DMS79 treated with DMSO at 0.1 percent for 48 hours (cell line): ENCODE data around the gene AUTS2.

Experiments used
- DNase-seq: peaks from one replicate; lab custom pipeline; 2025; lab: John Stamatoyannopoulos, UW

The AUTS2 gene

GRCh38 chr7:70663680-70664079, 1065.4 kb downstream of the AUTS2 start:
- no peak for DNase-seq

DNA sequence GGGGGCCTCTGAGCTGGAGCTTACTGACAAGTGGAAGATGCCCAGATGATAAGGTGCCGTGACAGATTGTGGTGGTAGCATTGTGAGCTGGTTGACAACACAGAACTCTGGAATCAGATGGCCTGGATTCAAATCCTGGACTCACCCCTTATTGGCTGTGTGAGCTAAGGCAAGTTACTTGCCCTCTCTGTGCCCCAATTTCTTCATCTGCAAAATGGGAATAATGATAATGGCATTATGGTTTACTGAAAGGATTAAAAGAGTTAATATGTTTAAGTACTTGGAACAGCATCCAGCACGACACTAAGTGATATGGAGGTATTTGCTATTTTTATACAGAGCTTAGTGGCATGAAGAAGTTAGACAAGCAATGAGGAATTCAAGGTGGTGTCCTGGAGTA, 1067.7 kb downstream of the AUTS2 start:
- DNase-seq: no peak

- DNase-seq: no peak
Observed at GRCh38 chr7:70667406-70667805, 1069.1 kb downstream of the AUTS2 start.

DNA sequence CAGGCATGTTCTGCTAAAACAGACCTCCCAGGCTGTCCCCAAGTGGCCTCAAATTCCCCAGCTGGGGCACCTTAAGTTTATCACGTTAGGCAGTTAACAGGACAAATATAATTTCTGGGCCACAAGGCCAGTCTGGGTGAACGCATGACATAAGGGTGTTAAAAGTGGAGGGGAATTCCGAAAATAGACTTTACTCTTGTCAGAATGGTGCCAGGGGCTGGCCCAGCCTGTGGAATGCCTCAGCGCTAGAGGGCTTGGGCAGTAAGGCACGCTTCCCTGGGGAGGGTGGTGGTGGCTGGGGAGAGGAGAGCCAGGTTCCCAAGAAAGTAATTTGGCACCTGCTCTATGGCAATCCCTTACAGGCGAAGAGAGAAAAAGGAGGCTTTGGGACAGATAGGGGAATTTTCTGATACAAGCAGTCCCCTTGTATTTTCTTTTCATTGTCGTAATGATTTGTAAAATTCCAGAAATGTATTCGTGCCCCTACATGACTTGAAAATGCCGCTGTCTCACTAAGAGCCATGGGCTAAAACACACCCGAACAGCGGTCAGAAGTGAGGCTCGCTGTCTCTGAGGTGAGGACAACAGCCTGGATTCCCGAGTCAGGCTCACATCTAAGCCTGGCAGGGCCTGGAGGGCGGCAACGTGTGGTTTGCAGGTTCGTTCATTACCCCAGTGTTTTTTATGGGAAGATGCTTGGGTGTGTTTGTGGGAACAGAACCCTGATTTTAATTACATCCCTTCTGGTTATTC, 1070.5 kb downstream of the AUTS2 start:
- no peak for DNase-seq

GRCh38 chr7:70669854-70670253, 1071.6 kb downstream of the AUTS2 start:
- DNase-seq: peak; percentile 34

DNA sequence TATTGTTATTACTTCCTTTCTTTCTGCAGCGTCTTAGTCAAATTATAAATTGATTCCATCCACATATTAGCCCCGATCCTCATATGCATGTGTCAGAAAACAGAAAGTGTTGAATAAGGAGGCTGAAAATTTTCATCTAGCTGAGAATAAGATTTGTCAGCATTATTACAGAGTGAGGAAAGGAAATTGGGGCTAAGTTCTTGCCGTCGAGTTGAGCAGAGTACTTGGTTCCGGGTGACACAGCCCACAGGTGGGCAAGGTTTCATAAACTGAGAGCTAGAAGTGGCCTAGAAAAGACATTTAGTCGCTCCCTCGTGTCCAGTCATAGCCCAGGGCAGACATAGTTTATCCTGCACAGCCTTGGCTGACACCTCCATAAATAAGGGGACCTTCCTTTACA, 1072.0 kb downstream of the AUTS2 start:
- DNase-seq: peak; percentile 24

DNA sequence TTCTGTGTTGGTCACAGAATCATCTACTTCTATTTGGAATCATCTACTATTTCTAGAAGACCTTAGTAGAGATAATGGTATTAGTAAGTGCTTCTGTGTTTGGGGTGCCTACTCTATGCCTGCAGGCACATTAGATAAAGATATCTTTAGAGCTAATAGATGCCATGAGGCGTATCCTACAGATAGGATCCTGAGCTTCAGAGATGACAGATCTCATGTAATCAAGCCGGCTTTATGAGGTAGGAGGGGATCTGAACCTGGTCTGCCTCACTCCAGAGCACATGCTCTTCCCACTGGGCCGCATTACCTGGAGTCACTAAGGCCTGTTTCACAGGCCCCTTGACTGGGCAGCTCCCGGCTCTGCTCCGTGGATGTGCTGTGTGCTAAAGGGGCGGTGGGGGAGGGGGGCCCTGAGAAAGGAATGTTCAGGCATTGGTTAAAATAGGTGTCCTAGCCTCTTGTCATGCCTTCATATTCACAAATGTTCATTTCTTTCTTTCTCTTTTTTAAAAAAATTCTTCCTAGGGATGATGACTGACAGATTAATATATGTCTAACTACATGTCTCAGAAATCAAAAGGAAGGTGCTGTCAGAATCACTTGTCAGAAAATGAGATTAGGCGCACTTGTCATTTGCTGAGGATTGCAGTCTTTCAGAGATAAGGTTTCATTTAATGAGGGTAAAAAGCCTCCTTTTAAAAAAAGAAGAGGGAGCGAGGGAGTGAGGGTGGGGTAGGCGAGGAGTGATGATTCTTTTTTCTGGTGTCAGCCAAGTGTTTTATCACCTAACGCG, 1075.7 kb downstream of the AUTS2 start:
- no peak for DNase-seq

- DNase-seq: peak; percentile 81
Observed at GRCh38 chr7:70674571-70675010, 1076.3 kb downstream of the AUTS2 start.

GRCh38 chr7:70676243-70676642, 1078.0 kb downstream of the AUTS2 start:
- DNase-seq: no peak

- DNase-seq: no peak
Observed at GRCh38 chr7:70678621-70679251, 1080.5 kb downstream of the AUTS2 start.

DNA sequence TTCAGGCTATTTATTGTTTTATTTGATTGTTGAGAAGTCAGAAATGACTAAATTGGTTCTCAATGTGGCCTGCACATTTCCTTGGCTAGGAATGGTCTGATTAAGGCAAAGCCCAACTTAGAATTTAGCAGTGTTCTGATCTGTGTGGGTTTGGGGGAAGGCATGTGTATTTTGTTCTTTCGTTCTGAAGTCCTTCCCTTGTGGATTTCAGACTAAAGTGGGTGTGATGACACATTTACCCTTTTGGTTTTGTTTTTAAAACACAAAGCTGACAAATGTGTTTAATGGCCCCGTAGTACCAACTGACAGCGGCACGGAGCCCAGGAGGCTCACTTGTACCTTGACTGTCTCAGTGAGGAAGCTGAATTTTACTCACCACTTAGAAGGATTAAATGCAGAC, 1081.4 kb downstream of the AUTS2 start:
- no peak for DNase-seq

DNA sequence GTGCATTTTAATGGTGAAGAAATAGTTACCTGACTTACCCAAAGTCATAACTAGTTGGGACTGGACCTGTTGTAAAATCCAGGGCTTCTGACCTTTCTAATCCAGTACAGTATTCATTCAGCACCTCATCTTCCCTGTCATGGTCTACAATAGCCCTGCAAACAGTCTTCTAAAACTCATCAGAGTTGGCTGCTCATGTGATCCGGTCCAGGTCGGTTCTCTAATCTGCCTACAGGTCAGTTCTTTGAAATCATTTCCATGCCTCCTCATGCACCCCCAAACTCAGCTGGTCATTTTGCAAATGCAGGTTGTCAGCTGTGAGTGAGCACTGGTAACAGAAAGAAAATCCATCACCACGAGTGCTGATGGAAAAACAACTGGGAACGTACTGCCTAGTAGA, 1082.0 kb downstream of the AUTS2 start:
- no peak for DNase-seq

DNA sequence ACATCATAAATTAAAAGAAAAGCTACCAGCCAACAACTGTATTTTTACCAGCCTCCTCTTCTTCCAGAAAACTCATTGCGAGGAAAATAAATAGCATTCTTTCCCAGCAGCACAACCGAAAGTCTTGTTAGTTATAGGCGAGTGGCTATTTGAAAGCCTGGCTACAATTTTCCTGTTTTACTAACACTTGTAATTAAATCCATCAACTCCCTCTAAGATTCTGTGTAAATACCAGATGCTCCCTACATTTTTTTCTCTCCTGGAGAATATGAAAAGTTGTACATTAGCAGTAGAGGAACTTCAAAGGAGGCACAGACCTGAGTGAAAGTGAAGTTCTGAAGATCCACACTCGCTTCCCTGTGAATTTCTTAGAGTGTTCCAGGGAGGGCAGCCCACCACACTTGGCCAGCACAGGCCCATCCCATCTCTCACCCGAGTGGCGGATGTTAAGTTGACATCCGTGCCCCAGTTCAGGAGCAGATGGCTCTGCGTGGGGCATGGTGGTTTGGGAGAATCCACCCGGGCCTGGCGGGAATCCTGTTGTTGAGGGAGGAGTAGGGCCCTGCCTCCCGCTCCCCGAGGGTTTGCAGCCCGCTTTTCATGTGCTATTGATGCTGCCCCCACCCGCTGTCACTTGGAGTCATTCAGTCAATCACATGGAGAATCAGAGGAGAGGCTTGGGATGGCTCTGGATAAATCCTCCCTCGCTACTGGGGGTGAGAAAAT, 1082.6 kb downstream of the AUTS2 start:
- no peak for DNase-seq

DNA sequence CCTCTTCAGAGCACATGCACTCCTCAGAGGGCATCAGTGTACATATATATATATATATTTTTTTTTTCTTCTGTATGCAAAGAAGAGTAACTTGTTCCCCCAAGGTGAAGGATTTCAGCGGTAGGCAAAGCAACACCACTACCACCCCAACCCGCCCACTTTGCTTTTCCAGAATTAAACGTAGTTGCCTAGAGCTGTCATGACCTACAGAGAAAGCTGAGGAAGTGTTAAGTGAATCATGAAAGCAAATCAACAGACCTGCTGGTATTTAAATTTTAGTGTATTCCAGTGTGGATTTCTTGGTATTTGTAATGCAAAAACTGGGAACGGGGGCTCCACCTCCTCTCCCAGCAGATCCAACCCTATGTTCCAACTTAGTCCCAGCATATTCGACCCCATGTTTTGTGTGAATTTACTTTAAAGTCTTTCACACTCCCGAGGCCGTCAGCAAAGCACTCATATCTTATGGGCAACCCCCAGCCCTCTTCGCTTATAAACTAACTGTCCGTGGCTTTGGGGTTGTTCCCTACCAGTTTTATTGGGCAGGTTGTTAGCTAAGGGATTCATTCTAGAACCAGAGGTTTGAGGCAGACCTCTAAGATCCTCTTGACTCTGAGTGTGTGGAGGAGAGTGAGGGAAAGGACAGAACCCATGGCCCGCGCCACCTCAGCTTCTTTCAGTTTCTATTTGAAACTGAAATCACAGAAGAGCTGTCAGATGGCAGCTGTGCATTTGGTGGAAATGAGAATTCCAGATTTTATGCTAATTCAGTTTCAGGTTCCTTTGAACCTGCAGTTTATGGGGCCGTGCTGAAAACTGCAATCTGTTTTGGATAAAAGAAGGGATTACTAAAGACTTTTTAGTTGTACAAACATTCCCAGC, 1083.4 kb downstream of the AUTS2 start:
- DNase-seq: no peak

DNA sequence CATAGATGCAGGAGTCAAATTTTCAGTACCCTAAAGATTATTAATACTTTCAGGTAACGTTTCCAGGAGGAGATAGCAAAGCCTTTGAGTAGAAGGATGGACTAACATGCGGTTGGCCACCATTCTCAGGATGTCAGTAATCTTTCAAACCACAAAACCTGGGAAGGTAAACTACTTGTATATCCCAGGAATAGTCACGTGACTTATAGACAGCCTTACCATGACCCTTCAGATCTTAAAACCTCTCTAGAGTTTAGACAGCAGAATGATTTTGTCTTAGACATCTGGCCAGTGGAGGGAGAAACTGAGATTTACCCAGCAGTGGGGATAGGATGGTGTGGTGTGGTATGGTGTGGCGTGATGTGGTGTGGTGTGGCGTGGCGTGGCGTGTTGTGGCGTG, 1085.9 kb downstream of the AUTS2 start:
- DNase-seq: no peak

- no peak for DNase-seq
Observed at GRCh38 chr7:70693321-70693685, 1095.0 kb downstream of the AUTS2 start.

DNA sequence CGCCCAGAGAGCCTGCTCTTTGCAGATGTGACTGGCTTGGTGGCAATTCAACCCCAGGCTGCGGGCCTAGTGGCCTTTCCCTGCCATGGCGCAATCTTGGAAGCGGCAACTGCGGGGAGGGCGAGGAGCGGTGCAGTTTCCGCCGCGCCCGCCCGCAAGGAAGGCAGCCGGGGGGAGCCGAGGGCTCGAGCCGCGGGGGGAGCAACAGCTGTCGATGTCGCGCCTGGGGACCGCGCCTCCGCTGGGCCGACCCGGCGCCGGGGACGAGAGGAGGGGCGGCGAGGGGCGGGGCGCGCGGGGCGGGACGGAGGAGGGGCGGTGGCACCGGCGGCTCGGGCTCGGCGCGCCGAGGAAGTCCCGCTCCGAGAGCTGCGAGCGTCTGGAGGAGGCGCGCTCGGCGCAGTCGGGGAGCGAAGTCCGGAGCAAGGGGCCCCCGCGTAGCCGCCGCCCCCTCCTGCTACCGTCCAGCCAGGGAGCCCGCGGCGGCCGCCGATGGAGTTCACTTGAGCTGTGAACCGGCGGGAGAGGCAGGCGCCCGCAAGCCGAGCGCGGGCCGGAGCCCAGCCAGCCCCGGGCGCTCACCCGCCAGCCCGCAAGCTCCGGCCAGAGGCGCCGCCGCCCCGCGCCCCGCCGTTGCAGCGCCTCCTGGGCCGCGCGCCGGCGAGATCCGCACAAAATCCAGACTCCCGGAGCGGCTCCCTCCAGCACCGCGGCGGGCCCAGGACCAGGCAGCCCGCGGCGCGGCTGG, 1095.6 kb downstream of the AUTS2 start:
- peak; percentile 70 for DNase-seq

DNA sequence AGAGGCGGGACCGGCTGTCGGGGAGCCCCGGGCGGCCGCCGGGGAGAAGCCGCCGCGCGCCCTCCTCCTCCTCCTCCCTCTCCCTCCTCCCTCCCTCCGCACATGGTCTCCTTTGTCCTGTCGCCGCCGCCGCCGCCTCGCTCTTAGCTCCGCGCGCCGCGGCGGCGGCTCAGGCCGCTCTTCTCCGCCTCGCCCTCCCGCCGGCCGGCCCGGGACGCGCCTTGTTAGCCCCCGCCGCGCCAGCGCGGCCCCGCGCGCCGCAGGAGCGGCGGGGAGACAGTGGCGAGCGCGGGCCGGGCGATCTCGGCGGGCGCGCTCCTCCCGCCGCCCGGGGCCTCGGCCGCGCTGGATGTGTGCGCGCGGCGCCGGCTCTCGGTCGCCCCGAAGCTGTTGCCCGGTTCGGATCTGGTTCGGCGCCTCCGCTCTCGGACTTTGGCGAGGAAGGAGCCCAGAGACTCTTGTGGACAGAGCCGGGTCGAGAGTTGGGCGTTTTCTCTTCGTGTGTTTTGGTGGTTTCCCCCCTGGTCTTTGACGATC, 1096.2 kb downstream of the AUTS2 start:
- DNase-seq: peak; percentile 32

GRCh38 chr7:70694971-70695794, 1096.9 kb downstream of the AUTS2 start:
- DNase-seq: peak; percentile 21

DNA sequence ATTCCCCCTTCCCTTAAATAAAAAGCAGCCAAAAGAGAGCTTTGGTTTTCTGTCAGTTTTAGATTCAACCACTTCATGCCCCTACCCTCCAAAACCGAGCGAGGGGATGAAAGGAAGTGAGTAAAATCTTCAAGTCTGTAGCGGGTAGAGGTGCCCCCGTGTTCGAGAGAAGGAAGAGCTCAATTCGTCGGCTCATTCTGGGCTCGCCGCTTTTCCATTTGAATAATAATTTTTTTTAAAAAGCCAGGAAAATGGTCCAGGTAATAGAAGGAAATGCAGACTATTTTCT, 1097.5 kb downstream of the AUTS2 start:
- peak; percentile 33 for DNase-seq
